Naive thymus-derived CD4-positive, alpha-beta T cell (primary cell): ENCODE measurements around the gene ZDHHC14. TPM values are rescaled to one million over a fixed set of nuclear protein-coding genes. Genes with fewer than 3 reads are reported as not detected.
"Not testable (repeated sequence)": the region's sequence is repeated elsewhere in the genome, so short reads cannot be mapped to it uniquely, and the experiment has no call there.

Experiments
- ATAC-seq: fragments of 150-1000 bp; cut with Tn5 transposase; 2 replicates; pipeline ENCODE4 v1.10.0; 2021; ENCODE audit warnings: mild to moderate bottlenecking, moderate library complexity
- CTCF ChIA-PET: fragments of 350-600 bp; sonication (Branson Sonifier 250); formaldehyde crosslinking; loops from one replicate; lab custom pipeline; 2021; ENCODE audit warnings: antibody characterized with exemption; lab: Charles Lee
- POLR2A ChIA-PET: fragments of 350-600 bp; sonication (Branson Sonifier 250); formaldehyde crosslinking; loops from one replicate; lab custom pipeline; 2021; ENCODE audit warnings: antibody characterized with exemption, inconsistent platforms; lab: Charles Lee
- DNase-seq, 9 donors: peaks; one replicate each; pipeline versions ENCODE4 v3.0.0 to v3.0.0-alpha.2; 2020 to 2022; ENCODE audit warnings: mixed read lengths in 1 of 9
- H3K27ac ChIP-seq: one replicate; pipeline ENCODE4 v1.7.0; 2013; ENCODE audit warnings: mild to moderate bottlenecking, low read depth, low read length, moderate library complexity
- H3K27me3 ChIP-seq, 2 donors: one replicate each; pipeline ENCODE4 v1.7.0; 2013; ENCODE audit warnings: low read length in 2 of 2, mild to moderate bottlenecking in 2 of 2, moderate library complexity in 2 of 2; ENCODE audit not compliant: control insufficient read depth in 2 of 2, insufficient read depth in 2 of 2
- H3K36me3 ChIP-seq, 3 experiments: 1 replicate in 2 of 3; 2 replicates in 1 of 3; pipeline ENCODE4 v1.7.0; 2013; ENCODE audit warnings: low read length in 3 of 3, mild to moderate bottlenecking in 3 of 3, moderate library complexity in 1 of 3; ENCODE audit not compliant: insufficient read depth in 3 of 3, control insufficient read depth in 2 of 3
- H3K4me1 ChIP-seq, 2 donors: one replicate each; pipeline ENCODE4 v1.7.0; 2013; ENCODE audit warnings: low read length in 2 of 2, mild to moderate bottlenecking in 2 of 2, moderate library complexity in 1 of 2; ENCODE audit not compliant: control insufficient read depth in 2 of 2, insufficient read depth in 2 of 2
- H3K4me3 ChIP-seq: 2 replicates; pipeline ENCODE4 v1.7.0; 2013; ENCODE audit warnings: mild to moderate bottlenecking, low read length
- H3K9me3 ChIP-seq, 3 experiments: 1 replicate in 2 of 3; 2 replicates in 1 of 3; pipeline ENCODE4 v1.7.0; 2013; ENCODE audit warnings: low read length in 3 of 3; ENCODE audit not compliant: control insufficient read depth in 2 of 3
- H3K27ac Mint-ChIP-seq, 9 donors: one replicate each; pipeline ENCODE4 v1.8.0; 2020 to 2022; ENCODE audit warnings: mixed read lengths in 9 of 9, mild to moderate bottlenecking in 8 of 9, moderate library complexity in 5 of 9, inconsistent platforms in 2 of 9
- H3K27me3 Mint-ChIP-seq, 5 donors: one replicate each; pipeline ENCODE4 v1.8.0; 2021 to 2022; ENCODE audit warnings: mixed read lengths in 5 of 5, mild to moderate bottlenecking in 1 of 5
- H3K36me3 Mint-ChIP-seq, 5 donors: one replicate each; pipeline ENCODE4 v1.8.0; 2020 to 2022; ENCODE audit warnings: mixed read lengths in 5 of 5, mild to moderate bottlenecking in 3 of 5, inconsistent platforms in 1 of 5
- H3K4me1 Mint-ChIP-seq, 7 donors: one replicate each; pipeline ENCODE4 v1.8.0; 2020 to 2022; ENCODE audit warnings: mixed read lengths in 7 of 7, mild to moderate bottlenecking in 3 of 7, inconsistent platforms in 1 of 7
- H3K4me3 Mint-ChIP-seq, 10 donors: one replicate each; pipeline ENCODE4 v1.8.0; 2020 to 2022; ENCODE audit warnings: mild to moderate bottlenecking in 10 of 10, mixed read lengths in 10 of 10, moderate library complexity in 6 of 10, inconsistent platforms in 2 of 10
- H3K9me3 Mint-ChIP-seq, 11 donors: one replicate each; pipeline ENCODE4 v1.8.0; 2020 to 2022; ENCODE audit warnings: mixed read lengths in 11 of 11, mild to moderate bottlenecking in 4 of 11, inconsistent platforms in 1 of 11, moderate library complexity in 1 of 11
- intact Hi-C, 2 donors: fragments of 100-400 bp; cut with micrococcal nuclease; formaldehyde crosslinking; loops; one replicate each; pipeline ENCODE4 v1.15.1; 2023
- polyA plus RNA-seq, 2 donors: library from polyadenylated mRNA; unstranded; fragments of 300-500 nt; fragmentation: Illumina TruSeq; gene quantifications; one replicate each; pipeline ENCODE4 v1.2.3, GENCODE V29; 2021
- total RNA-seq, 6 experiments: library from RNA in 5 of 6; stranded (reverse) in 5 of 6; gene quantifications; 1 replicate in 5 of 6; 2 replicates in 1 of 6; pipeline ENCODE4 v1.2.3 and lab custom pipeline; 2021 to 2026

ZDHHC14 gene
- total and polyA plus RNA-seq, 7 experiments from 2014 or later, result 0.13 to 18.2 (median 0.95) TPM

- Histone ChIP-seq H3K27me3 (no peaks in the 10 kb centered on the region), H3K9me3 (no peaks in the 10 kb centered on the region), H3K36me3 (no peaks in the 10 kb centered on the region), H3K4me1 (no peaks in the 10 kb centered on the region), H3K27ac (no peak overlapping the region), H3K4me3 (no peak overlapping the region)
- ChIA-PET CTCF (no interaction called here), POLR2A (no interaction called here)
- peaks cover 0 to 17% (median 0%) of the 10 kb centered on the region in 5 donors for H3K27me3 Mint-ChIP-seq
- DNase-seq (no peak), ATAC-seq (no peak)
- intact Hi-C loops, result no loop called here
- peaks cover 0 to 3% (median 0%) of the 10 kb centered on the region in 11 donors for H3K9me3 Mint-ChIP-seq
- H3K36me3 Mint-ChIP-seq, result no peaks in the 10 kb centered on the region
- H3K4me3 Mint-ChIP-seq, result no peak overlapping the region
- H3K27ac Mint-ChIP-seq, result peak overlapping the region in 1 of 9 donors; percentile 6
- H3K4me1 Mint-ChIP-seq, result peaks cover 0 to 2% (median 0%) of the 10 kb centered on the region in 7 donors
These were observed 308.9 kb downstream of the ZDHHC14 start for GRCh38 chr6:157689875-157690274.

- Histone ChIP-seq H3K27me3 (no peaks in the 10 kb centered on the region), H3K27ac (no peak overlapping the region), H3K4me3 (no peak overlapping the region), H3K36me3 (no peaks in the 10 kb centered on the region), H3K9me3 (no peaks in the 10 kb centered on the region), H3K4me1 (no peaks in the 10 kb centered on the region)
- no peak for DNase-seq
- no peak overlapping the region for H3K4me3 Mint-ChIP-seq
- no peak overlapping the region for H3K27ac Mint-ChIP-seq
- H3K36me3 Mint-ChIP-seq, result no peaks in the 10 kb centered on the region
- H3K27me3 Mint-ChIP-seq, result peaks cover 0 to 17% (median 0%) of the 10 kb centered on the region in 5 donors
- ChIA-PET POLR2A (interaction anchor here (0.7 kb wide), 1 partner anchor 44 kb away, joined by 5 read pairs; no protein-coding TSS in a partner anchor), CTCF (interaction anchor here (0.8 kb wide), 1 partner anchor 9 kb away, joined by 3 read pairs; no protein-coding TSS in a partner anchor)
- intact Hi-C loops, result no loop called here
- H3K4me1 Mint-ChIP-seq, result peaks cover 0 to 2% (median 0%) of the 10 kb centered on the region in 7 donors
- no peak for ATAC-seq
- H3K9me3 Mint-ChIP-seq, result peaks cover 0 to 3% (median 0%) of the 10 kb centered on the region in 11 donors
These were observed 309.6 kb downstream of the ZDHHC14 start for GRCh38 chr6:157690441-157691210.

- H3K36me3 Mint-ChIP-seq, H3K27me3 ChIP-seq, intact Hi-C loops, H3K27ac Mint-ChIP-seq, H3K27ac ChIP-seq, DNase-seq, H3K36me3 ChIP-seq, H3K4me1 Mint-ChIP-seq, H3K4me3 Mint-ChIP-seq, H3K9me3 ChIP-seq, H3K9me3 Mint-ChIP-seq, H3K4me1 ChIP-seq, H3K4me3 ChIP-seq, ATAC-seq: not testable (repeated sequence)
- H3K27me3 Mint-ChIP-seq, result peaks cover 0 to 17% (median 0%) of the 10 kb centered on the region in 5 donors
- ChIA-PET POLR2A (interaction anchor here (0.7 kb wide), 1 partner anchor 43 kb away, joined by 5 read pairs; no protein-coding TSS in a partner anchor), CTCF (interaction anchor here (0.8 kb wide), 1 partner anchor 8 kb away, joined by 3 read pairs; no protein-coding TSS in a partner anchor)
These were observed 310.6 kb downstream of the ZDHHC14 start for GRCh38 chr6:157691621-157692020.

- Histone ChIP-seq H3K36me3 (no peaks in the 10 kb centered on the region), H3K9me3 (no peaks in the 10 kb centered on the region), H3K4me3 (no peak overlapping the region), H3K27ac (no peak overlapping the region), H3K27me3 (no peaks in the 10 kb centered on the region), H3K4me1 (no peaks in the 10 kb centered on the region)
- Mint-ChIP-seq H3K36me3 (peaks cover 0 to 6% (median 0%) of the 10 kb centered on the region in 5 donors), H3K27ac (no peak overlapping the region), H3K4me3 (no peak overlapping the region), H3K27me3 (peaks cover 0 to 19% (median 0%) of the 10 kb centered on the region in 5 donors), H3K4me1 (peaks cover 0 to 2% (median 0%) of the 10 kb centered on the region in 7 donors), H3K9me3 (peaks cover 0 to 20% (median 4%) of the 10 kb centered on the region in 11 donors)
- no peak for DNase-seq
- CTCF ChIA-PET, result no interaction called here
- POLR2A ChIA-PET, result no interaction called here
- intact Hi-C loops, result no loop called here
- ATAC-seq, result no peak
These were observed 312.9 kb downstream of the ZDHHC14 start for GRCh38 chr6:157693867-157694266.

GRCh38 chr6:157695301-157696040, 314.5 kb downstream of the ZDHHC14 start:
- H3K4me1 Mint-ChIP-seq, result peaks cover 0 to 2% (median 0%) of the 10 kb centered on the region in 7 donors
- Histone ChIP-seq H3K4me3 (no peak overlapping the region), H3K9me3 (no peaks in the 10 kb centered on the region), H3K4me1 (no peaks in the 10 kb centered on the region), H3K36me3 (no peaks in the 10 kb centered on the region), H3K27ac (no peak overlapping the region), H3K27me3 (no peaks in the 10 kb centered on the region)
- ATAC-seq, result no peak
- H3K27me3 Mint-ChIP-seq, result peaks cover 0 to 14% (median 0%) of the 10 kb centered on the region in 5 donors
- intact Hi-C loops, result no loop called here
- H3K4me3 Mint-ChIP-seq, result no peak overlapping the region
- H3K27ac Mint-ChIP-seq, result no peak overlapping the region
- ChIA-PET CTCF (no interaction called here), POLR2A (no interaction called here)
- H3K9me3 Mint-ChIP-seq, result peaks cover 0 to 25% (median 4%) of the 10 kb centered on the region in 11 donors
- DNase-seq, result no peak
- peaks cover 0 to 6% (median 0%) of the 10 kb centered on the region in 5 donors for H3K36me3 Mint-ChIP-seq

- intact Hi-C loops, result no loop called here
- H3K27ac Mint-ChIP-seq, result no peak overlapping the region
- H3K4me3 Mint-ChIP-seq, result no peak overlapping the region
- no peaks in the 10 kb centered on the region for H3K9me3 ChIP-seq
- H3K27ac ChIP-seq, result no peak overlapping the region
- no peak overlapping the region for H3K4me3 ChIP-seq
- ChIA-PET CTCF (interaction anchor here (0.6 kb wide), 1 partner anchor 9 kb away, joined by 3 read pairs; no protein-coding TSS in a partner anchor), POLR2A (no interaction called here)
- H3K27me3 ChIP-seq, result no peaks in the 10 kb centered on the region
- H3K9me3 Mint-ChIP-seq, result peaks cover 0 to 25% (median 4%) of the 10 kb centered on the region in 11 donors
- H3K36me3 Mint-ChIP-seq, result peaks cover 0 to 6% (median 0%) of the 10 kb centered on the region in 5 donors
- H3K4me1 ChIP-seq, result no peaks in the 10 kb centered on the region
- H3K4me1 Mint-ChIP-seq, result no peaks in the 10 kb centered on the region
- H3K36me3 ChIP-seq, result no peaks in the 10 kb centered on the region
- ATAC-seq (no peak), DNase-seq (no peak)
- H3K27me3 Mint-ChIP-seq, result peaks cover 0 to 4% (median 0%) of the 10 kb centered on the region in 5 donors
These were observed 319.0 kb downstream of the ZDHHC14 start for GRCh38 chr6:157699777-157700636.
